ENCODE data around the gene SIPA1.

GRCh38 chr11:65634905-65635731, 2.8 kb upstream of the SIPA1 start:
- TF ChIP-seq CTCF (IDR thresholded peaks at IDR 0.05; ENCODE audit: low read length): no peak
- no peak for TF ChIP-seq EZH2 (IDR thresholded peaks at IDR 0.05; ENCODE audit: borderline replicate concordance, low read length)

Data from OCI-LY1 (cell line).